Measurements from ENCODE around the gene CLEC2B. TPM values are rescaled to one million over a fixed set of nuclear protein-coding genes. Genes with fewer than 3 reads are reported as not detected.

Gene CLEC2B
- total RNA-seq, 2 donors from 2014 or later = 4.1 to 6.0 TPM

DNA sequence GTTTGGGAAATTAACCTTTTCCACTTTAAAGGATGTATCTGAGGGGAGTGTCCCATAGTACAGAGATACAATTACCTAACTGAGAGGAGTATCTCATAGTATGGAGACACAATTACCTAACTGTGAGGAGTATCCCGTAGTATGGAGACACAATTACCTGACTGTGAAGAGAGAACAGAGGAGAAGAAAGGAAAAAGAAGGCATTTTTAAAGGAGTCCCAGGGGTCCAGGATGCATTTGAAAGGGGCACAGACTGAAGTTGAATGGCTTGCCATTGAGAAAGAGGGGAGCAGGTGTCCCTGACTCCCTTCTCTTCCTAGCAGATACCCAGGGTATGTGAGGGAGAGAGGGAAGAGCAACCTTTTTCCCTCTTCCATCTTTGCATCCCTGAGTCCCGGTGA lies 30.1 kb upstream of the CLEC2B start:
- Histone ChIP-seq H3K27ac (no peak overlapping the region), H3K4me3 (no peak overlapping the region), H3K36me3 (no peaks in the 10 kb centered on the region), H3K4me1 (replicated peaks) (no peaks in the 10 kb centered on the region), H3K9me3 (no peaks in the 10 kb centered on the region), H3K27me3 (replicated peaks; ENCODE audit: insufficient read depth) (no peaks in the 10 kb centered on the region)
- TF ChIP-seq POLR2A (IDR thresholded peaks at IDR 0.05) (no peak), CTCF (IDR thresholded peaks at IDR 0.05) (no peak), POLR2AphosphoS5 (IDR thresholded peaks at IDR 0.05) (no peak)
- intact Hi-C loops (cut with DNase I) = no loop called here
- 87% methylated on average over 2 of the region's 2 CpGs for WGBS
- DNase-seq (ENCODE audit: low spot score) = no peak

GRCh38 chr12:9897535-9897934 lies 28.4 kb upstream of the CLEC2B start:
- intact Hi-C loops (cut with DNase I) = no loop called here
- DNase-seq (ENCODE audit: low spot score) = no peak
- Histone ChIP-seq H3K4me3 (no peak overlapping the region), H3K36me3 (no peaks in the 10 kb centered on the region), H3K4me1 (replicated peaks) (no peaks in the 10 kb centered on the region), H3K27ac (no peak overlapping the region), H3K9me3 (no peaks in the 10 kb centered on the region), H3K27me3 (replicated peaks; ENCODE audit: insufficient read depth) (no peaks in the 10 kb centered on the region)
- WGBS = 30% methylated on average over 6 of the region's 6 CpGs
- TF ChIP-seq CTCF (IDR thresholded peaks at IDR 0.05) (no peak), POLR2A (IDR thresholded peaks at IDR 0.05) (no peak), POLR2AphosphoS5 (IDR thresholded peaks at IDR 0.05) (no peak)

GRCh38 chr12:9895215-9895971 lies 26.2 kb upstream of the CLEC2B start:
- H3K27ac ChIP-seq = no peak overlapping the region
- no peak overlapping the region for H3K4me3 ChIP-seq
- DNase-seq (ENCODE audit: low spot score) = no peak
- no peaks in the 10 kb centered on the region for H3K27me3 ChIP-seq (replicated peaks; ENCODE audit: insufficient read depth)
- no peaks in the 10 kb centered on the region for H3K36me3 ChIP-seq
- intact Hi-C loops (cut with DNase I) = no loop called here
- WGBS = 59% methylated on average over 6 of the region's 6 CpGs
- no peaks in the 10 kb centered on the region for H3K4me1 ChIP-seq (replicated peaks)
- no peaks in the 10 kb centered on the region for H3K9me3 ChIP-seq
- TF ChIP-seq POLR2A (IDR thresholded peaks at IDR 0.05) (no peak), POLR2AphosphoS5 (IDR thresholded peaks at IDR 0.05) (no peak), CTCF (IDR thresholded peaks at IDR 0.05) (no peak)

DNA sequence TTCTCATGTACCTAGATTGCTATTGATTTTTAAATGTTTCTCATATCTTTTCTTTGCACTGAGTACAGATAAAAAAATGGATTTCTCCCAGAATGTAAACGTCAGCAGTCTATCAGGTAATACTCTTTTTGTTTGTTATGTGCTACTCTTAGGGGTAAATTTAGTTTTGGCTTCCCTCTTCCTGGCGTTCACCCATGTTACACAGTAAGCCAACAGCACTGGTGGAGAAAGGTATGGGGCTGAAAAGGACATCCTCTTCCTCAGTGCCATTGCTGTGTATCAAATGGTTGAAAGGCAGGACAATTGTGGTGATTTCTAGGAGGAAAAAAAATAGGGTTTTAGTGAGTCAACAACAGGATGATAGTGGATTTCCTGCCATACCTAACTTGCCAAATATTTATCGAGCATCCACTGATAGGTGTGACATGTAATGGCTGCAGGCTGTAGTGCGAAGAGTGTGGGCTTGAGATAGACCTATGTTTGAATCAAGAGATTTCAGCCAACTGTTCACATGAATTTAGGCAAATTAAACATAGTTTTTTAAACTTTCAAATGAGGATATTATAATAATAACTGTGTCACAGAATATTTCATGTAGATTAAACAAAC lies 19.6 kb upstream of the CLEC2B start:
- H3K4me3 ChIP-seq = no peak overlapping the region
- no peaks in the 10 kb centered on the region for H3K27me3 ChIP-seq (replicated peaks; ENCODE audit: insufficient read depth)
- no peaks in the 10 kb centered on the region for H3K9me3 ChIP-seq
- TF ChIP-seq POLR2AphosphoS5 (IDR thresholded peaks at IDR 0.05) = no peak
- TF ChIP-seq CTCF (IDR thresholded peaks at IDR 0.05) = no peak
- TF ChIP-seq POLR2A (IDR thresholded peaks at IDR 0.05) = no peak
- no peak overlapping the region for H3K27ac ChIP-seq
- intact Hi-C loops (cut with DNase I) = no loop called here
- no peaks in the 10 kb centered on the region for H3K4me1 ChIP-seq (replicated peaks)
- WGBS = 51% methylated on average over 4 of the region's 4 CpGs
- no peaks in the 10 kb centered on the region for H3K36me3 ChIP-seq
- DNase-seq (ENCODE audit: low spot score) = no peak

- H3K4me1 ChIP-seq (replicated peaks) = no peaks in the 10 kb centered on the region
- no peak overlapping the region for H3K27ac ChIP-seq
- no peak for TF ChIP-seq POLR2A (IDR thresholded peaks at IDR 0.05)
- TF ChIP-seq POLR2AphosphoS5 (IDR thresholded peaks at IDR 0.05) = no peak
- TF ChIP-seq CTCF (IDR thresholded peaks at IDR 0.05) = no peak
- no peaks in the 10 kb centered on the region for H3K36me3 ChIP-seq
- no peaks in the 10 kb centered on the region for H3K27me3 ChIP-seq (replicated peaks; ENCODE audit: insufficient read depth)
- H3K4me3 ChIP-seq = no peak overlapping the region
- intact Hi-C loops (cut with DNase I) = no loop called here
- peak; percentile 22 for DNase-seq (ENCODE audit: low spot score)
- H3K9me3 ChIP-seq = no peaks in the 10 kb centered on the region
Observed at GRCh38 chr12:9883175-9883574, 14.0 kb upstream of the CLEC2B start.
